Stimulated activated CD4-positive, alpha-beta T cell treated with anti-CD3 and anti-CD28 coated beads, Interleukin-4, amount 100 ng/mL, for 1 hour (primary cell): ENCODE measurements around the gene ARHGEF16.

Source experiments
- DNase-seq: peaks from one replicate; pipeline ENCODE4 v3.0.0-alpha.2; 2020

ARHGEF16 gene

GRCh38 chr1:3469104-3469848, 14.8 kb downstream of the ARHGEF16 start:
- DNase-seq, result no peak

DNA sequence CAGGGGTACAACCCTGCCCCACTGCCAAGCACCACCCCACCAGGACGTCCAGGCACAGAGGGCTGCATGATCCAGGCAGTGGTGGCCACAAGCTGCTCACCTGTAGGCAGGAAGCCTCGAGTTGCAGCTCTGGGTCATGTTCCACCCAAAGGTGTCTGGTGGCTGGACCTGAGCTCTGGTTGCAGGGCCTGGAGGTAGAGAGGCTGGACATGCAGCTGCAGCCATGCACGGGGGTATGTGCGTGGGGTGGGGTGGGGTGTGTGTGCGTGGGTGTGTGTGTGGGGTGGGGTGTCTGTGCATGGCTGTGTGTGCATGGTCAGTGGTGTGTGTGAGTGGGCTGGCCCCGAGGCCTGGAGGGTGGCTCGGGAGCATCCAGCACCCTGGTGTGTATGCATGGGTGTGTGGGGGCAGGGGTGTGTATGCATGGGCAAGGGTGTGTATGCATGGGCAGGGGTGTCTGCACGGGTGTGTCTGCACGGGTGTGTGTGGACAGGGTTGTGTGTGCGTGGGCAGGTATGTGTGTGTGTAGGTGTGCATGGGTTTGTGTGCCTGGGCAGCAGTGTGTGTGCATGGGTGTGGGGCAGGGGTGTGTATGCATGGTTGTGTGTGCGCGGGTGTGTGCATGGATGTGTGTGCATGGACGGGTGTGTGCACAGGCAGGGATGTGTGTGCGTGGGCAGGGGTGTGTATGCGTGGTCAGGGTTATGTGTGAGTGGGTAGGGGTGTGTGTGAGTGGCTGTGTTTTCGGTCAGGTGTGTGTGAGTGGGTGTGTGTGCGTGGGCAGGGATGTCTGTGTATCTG, 15.6 kb downstream of the ARHGEF16 start:
- DNase-seq, result no peak

DNA sequence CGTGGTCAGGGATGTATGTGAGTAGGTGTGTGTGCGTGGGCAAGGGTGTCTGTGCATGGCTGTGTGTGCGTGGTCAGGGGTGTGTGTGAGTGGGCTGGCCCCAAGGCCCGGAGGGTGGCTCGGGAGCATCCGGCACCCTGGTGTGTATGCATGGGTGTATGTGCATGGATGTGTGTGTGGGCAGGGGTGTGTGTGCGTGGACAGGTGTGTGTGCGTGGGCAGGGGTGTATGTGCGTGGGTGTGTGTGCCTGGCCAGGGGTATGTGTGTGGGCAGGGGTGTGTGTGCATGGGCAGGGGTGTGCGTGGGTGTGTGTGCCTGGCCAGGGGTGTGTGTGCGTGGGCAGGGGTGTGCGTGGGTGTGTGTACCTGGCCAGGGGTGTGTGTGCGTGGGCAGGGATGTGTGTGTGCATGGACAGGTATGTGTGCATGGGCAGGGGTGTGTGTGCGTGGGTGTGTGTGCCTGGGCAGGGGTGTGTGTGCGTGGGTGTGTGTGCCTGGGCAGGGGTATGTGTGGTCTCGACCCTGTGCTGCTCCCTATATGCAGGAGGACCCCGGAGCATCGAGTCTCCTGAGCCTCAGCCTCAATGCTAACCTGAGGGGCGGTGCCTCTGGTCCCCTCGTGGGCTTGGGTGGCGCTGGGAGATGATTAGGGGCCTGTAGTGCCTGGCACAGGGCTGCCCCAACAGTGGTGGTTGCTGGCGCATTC, 16.3 kb downstream of the ARHGEF16 start:
- DNase-seq, result no peak

- DNase-seq, result no peak
Observed at GRCh38 chr1:3471356-3472087, 17.1 kb downstream of the ARHGEF16 start.

- no peak for DNase-seq
Observed at GRCh38 chr1:3472088-3472850, 17.8 kb downstream of the ARHGEF16 start.

GRCh38 chr1:3472906-3473305, 18.4 kb downstream of the ARHGEF16 start:
- DNase-seq, result no peak

GRCh38 chr1:3473381-3473844, 18.9 kb downstream of the ARHGEF16 start:
- no peak for DNase-seq

DNA sequence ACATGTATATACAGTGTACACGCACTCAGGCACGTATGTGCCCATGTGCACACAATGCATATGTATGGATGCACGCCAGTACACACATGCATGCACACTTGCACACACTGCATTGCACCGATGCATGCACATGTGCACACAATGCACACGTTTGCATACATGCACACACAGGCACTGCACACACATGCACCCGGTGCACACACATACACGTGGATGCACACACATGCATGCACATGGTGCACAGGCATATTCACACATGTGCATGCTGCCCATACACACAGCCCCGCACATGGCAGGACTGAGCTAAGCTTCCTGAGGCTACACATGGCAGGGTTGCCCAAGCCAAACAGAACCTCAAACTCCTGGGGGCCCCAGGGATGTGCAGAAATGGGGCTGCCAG, 19.6 kb downstream of the ARHGEF16 start:
- DNase-seq, result no peak

DNA sequence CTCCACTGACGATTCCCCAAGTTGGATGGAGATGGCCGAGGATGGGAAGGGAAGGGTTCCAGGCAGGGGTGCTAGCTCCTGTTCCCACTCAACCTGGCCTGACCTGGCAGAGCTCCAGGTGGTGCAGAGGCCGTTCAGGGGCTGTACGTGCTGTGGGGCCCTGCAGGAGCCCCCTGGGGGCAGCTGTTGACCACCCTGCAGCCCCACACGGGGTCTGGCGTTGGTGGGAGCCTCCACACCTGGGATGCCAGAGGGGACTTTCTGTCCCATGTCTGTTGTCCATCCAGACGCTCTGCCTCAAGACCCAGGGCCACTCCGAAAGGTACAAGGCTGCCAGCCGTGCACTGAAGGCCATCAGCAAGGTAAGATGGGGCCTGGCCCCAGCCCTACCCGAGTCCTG, 20.0 kb downstream of the ARHGEF16 start:
- no peak for DNase-seq

DNA sequence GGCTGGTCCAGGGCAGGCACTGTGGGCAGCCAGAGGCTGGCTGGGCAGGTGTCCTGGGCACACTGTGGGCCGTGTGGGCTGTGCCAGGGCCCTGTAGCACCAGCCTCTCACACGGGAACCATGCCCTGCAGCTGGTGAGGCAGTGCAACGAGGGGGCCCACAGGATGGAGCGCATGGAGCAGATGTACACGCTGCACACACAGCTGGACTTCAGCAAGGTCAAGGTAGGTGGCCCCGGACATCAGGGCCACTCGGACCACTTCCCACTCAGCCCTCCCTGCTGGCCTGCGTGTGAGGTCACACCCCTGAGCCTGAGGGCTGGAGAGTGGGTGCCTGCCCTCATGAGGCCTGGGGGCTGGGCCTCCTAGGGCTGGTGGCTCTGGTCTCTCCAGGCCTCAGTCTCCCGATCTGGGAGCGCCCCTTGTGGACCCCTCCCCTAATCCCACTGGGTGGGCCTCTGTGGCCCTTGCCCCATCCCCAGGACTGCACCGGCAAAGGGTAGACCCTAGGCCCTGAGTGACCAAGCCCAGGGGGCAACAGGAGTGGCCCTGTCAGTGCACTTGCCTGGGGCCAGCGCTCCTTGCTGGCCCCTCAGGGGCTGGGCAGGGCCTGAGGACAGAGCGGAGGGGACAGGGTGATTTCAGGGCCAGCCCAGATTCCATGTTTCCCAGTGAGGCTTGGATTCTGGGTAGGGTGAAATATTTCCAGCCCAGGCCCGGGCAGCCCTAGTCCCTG, 21.5 kb downstream of the ARHGEF16 start:
- no peak for DNase-seq

- no peak for DNase-seq
Observed at GRCh38 chr1:3476666-3477065, 22.2 kb downstream of the ARHGEF16 start.

DNA sequence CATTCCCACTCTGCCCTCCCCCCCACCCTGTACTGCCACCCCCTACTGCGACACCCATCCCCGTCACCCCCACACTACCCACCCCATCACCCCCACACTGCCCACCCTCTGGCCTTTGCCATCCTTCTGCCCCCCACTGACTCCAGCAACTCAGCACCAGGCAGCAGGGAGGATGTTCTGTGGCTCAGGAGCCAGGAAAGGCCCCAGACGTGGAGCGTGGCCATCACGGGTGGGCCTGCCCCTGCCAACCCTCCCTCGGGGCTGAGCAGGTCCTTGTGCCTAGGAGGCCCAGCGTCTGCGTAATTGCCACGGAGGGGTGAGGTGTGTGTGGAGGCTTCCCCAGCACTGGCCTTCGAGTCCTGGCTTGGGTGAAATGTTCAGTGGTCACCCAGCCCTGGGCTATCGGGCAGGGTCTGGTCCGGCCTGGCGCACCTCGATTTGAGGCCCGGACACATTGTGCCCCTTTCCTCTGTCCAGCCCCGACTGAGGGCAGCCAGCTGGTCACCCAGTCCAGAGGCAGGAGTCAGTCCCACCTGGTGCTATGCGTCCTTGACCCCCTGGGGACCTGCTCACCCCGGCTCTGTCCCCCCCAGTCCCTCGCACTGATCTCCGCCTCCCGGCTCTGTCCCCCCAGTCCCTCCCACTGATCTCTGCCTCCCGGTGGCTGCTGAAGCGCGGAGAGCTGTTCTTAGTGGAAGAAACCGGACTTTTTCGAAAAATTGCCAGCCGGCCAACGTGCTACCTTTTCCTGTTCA, 23.0 kb downstream of the ARHGEF16 start:
- DNase-seq, result no peak

- no peak for DNase-seq
Observed at GRCh38 chr1:3478187-3478586, 23.7 kb downstream of the ARHGEF16 start.

- DNase-seq, result no peak
Observed at GRCh38 chr1:3479511-3480368, 25.3 kb downstream of the ARHGEF16 start.

GRCh38 chr1:3480369-3480719, 25.9 kb downstream of the ARHGEF16 start:
- no peak for DNase-seq

DNA sequence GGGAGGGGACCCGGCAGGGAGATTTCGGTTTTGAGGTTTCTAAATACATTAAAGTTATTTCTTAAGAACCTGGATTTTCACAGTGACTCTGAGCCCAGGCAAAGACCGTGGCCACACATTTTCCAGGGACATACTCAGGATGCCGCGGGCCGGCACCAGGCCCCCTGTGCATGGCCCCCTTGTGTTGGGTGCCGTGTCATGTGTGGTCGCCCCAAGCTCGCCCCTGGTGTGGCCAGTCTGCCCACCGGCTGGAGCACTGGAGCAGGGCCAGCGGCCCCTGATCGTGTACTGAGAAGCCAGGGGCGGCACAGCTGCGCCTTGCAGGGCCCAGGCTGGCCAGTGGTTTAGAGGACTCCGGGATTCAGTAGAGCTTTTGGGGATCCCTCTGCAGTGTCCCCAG, 26.6 kb downstream of the ARHGEF16 start:
- DNase-seq, result no peak

DNA sequence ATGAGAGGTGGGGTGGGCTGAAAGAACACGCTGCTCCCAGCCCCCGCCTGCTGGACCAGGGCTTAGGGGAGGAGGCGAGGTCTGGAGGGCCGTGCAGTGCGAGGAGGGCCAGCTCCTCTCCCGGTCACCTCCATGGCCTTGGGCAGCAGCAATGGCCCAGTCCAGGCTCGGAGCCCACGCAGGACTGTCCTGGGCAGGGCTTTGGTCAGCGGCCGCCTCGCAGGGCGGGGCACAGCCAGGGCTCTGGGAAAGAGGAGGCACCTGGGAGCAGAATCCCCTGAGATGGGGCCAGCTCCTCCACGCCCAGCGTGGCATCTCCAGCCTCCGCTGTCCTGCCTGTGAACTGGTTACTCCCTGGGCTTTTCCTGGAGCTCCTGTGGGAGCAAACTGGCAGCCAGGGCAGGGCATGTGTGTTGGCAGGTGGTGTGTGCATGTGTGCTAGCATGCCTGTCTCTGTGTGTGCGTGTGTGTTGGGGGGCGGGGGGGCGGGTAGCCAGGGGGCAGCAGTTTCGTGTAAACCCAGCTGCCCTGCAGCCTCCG, 27.4 kb downstream of the ARHGEF16 start:
- no peak for DNase-seq

DNA sequence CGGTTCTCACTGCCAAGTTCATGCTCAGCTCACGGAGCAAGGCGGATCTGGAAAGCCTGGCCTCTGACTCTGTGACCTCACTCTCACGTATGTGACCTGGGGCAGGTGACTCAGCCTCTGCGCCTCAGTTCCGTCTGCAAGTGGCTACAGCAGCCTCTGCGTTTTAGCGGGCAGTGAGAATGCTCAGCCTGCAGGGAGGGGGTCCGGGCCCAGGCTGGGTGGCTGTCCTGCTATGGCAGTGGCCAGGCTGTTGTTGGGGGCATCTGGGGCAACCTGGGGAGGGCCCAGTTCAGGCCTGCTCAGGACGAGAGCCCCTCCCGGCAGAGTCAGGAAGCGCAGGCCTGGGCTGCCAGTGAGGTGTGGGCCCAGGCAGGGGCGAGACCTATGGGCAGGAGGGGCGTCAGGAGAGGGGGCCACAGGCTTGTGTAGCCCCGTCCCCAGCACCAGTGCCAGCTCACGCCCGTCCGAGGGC, 27.9 kb downstream of the ARHGEF16 start:
- DNase-seq, result no peak

DNA sequence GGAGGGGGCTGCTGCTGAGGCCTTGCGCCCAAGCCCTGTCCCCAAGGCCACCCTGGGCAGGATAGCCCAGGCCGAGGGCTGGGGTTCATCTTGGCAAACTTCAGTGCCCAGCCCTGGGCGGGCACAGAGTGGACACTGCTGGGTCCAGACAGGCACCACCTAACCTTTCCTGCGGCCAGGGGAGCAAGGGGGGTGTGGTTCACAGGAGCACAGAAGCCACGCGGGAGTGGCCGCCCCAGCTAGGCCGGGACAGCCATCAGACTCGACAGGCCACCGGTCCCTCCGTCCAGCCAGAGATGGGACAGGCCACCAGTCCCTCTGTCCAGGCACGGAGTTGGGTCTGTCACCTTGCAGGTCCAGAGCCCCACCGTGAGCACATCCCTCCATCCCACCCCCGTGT, 28.9 kb downstream of the ARHGEF16 start:
- DNase-seq, result no peak
